ENCODE data around the gene CACNA2D2.

The CACNA2D2 gene

GRCh38 chr3:50339485-50340146 is 163.8 kb downstream of the CACNA2D2 start:
- peak overlapping the region; percentile 31 for H3K4me3 ChIP-seq (ENCODE audit: low read depth, low read length)
- peak; percentile 22 for DNase-seq (ENCODE audit: low read depth, low spot score)
- TF ChIP-seq CTCF (IDR thresholded peaks at IDR 0.05; ENCODE audit: low read depth, low read length), result no peak
- in situ Hi-C loops (cut with HindIII; ENCODE audit: low sequenced_read_pairs), result no loop called here

GRCh38 chr3:50338965-50339364 is 164.5 kb downstream of the CACNA2D2 start:
- TF ChIP-seq CTCF (IDR thresholded peaks at IDR 0.05; ENCODE audit: low read depth, low read length), result no peak
- DNase-seq (ENCODE audit: low read depth, low spot score), result no peak
- in situ Hi-C loops (cut with HindIII; ENCODE audit: low sequenced_read_pairs), result no loop called here
- H3K4me3 ChIP-seq (ENCODE audit: low read depth, low read length), result no peak overlapping the region

- in situ Hi-C loops (cut with HindIII; ENCODE audit: low sequenced_read_pairs), result no loop called here
- TF ChIP-seq CTCF (IDR thresholded peaks at IDR 0.05; ENCODE audit: low read depth, low read length), result no peak
- H3K4me3 ChIP-seq (ENCODE audit: low read depth, low read length), result peak overlapping the region; percentile 60
- DNase-seq (ENCODE audit: low read depth, low spot score), result peak; percentile 100
Measured at GRCh38 chr3:50337175-50337861, 166.1 kb downstream of the CACNA2D2 start.

GRCh38 chr3:50336452-50337174 is 166.8 kb downstream of the CACNA2D2 start:
- in situ Hi-C loops (cut with HindIII; ENCODE audit: low sequenced_read_pairs), result no loop called here
- H3K4me3 ChIP-seq (ENCODE audit: low read depth, low read length), result peak overlapping the region; percentile 60
- DNase-seq (ENCODE audit: low read depth, low spot score), result no peak
- no peak for TF ChIP-seq CTCF (IDR thresholded peaks at IDR 0.05; ENCODE audit: low read depth, low read length)

GRCh38 chr3:50334339-50335075 is 168.9 kb downstream of the CACNA2D2 start:
- H3K4me3 ChIP-seq (ENCODE audit: low read depth, low read length), result no peak overlapping the region
- in situ Hi-C loops (cut with HindIII; ENCODE audit: low sequenced_read_pairs), result no loop called here
- no peak for TF ChIP-seq CTCF (IDR thresholded peaks at IDR 0.05; ENCODE audit: low read depth, low read length)
- DNase-seq (ENCODE audit: low read depth, low spot score), result no peak

- TF ChIP-seq CTCF (IDR thresholded peaks at IDR 0.05; ENCODE audit: low read depth, low read length), result no peak
- no peak overlapping the region for H3K4me3 ChIP-seq (ENCODE audit: low read depth, low read length)
- in situ Hi-C loops (cut with HindIII; ENCODE audit: low sequenced_read_pairs), result no loop called here
- peak; percentile 62 for DNase-seq (ENCODE audit: low read depth, low spot score)
Measured at GRCh38 chr3:50333744-50334328, 169.6 kb downstream of the CACNA2D2 start.

Measured in astrocyte of the spinal cord (primary cell).